Measurements from ENCODE around the gene KLF13.

DNA sequence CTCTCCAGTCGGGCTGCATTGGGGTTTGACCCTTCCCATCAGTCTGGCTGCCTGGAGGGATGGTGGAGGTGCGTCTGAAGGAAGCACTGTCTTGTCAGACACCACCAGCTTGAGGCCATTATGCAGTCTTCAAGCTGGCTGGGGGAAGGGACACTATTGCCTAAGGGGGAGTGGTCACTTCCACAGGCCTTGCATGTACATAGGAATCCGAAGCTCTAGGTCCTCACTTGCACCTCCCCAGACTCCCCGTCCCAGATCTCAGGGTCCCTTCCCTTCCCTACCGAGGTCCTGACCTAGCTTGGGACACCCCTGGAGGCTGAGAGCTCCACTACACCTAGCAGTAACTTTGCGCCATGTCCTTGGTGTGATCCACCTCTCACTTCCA lies 48.6 kb upstream of the KLF13 start:
- TF ChIP-seq, protein P1, sequence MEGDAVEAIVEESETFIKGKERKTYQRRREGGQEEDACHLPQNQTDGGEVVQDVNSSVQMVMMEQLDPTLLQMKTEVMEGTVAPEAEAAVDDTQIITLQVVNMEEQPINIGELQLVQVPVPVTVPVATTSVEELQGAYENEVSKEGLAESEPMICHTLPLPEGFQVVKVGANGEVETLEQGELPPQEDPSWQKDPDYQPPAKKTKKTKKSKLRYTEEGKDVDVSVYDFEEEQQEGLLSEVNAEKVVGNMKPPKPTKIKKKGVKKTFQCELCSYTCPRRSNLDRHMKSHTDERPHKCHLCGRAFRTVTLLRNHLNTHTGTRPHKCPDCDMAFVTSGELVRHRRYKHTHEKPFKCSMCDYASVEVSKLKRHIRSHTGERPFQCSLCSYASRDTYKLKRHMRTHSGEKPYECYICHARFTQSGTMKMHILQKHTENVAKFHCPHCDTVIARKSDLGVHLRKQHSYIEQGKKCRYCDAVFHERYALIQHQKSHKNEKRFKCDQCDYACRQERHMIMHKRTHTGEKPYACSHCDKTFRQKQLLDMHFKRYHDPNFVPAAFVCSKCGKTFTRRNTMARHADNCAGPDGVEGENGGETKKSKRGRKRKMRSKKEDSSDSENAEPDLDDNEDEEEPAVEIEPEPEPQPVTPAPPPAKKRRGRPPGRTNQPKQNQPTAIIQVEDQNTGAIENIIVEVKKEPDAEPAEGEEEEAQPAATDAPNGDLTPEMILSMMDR (conservative IDR thresholded peaks at IDR 0.05): no peak
- TF ChIP-seq ZFX (IDR thresholded peaks at IDR 0.05): no peak
